Peyer's patch (tissue), 4 donors: ENCODE data around the gene KATNAL1.

Source experiments
- POLR2A ChIP-seq, 2 donors: fragments of 450-650 bp; IDR thresholded peaks; one replicate each; pipeline ENCODE4 v1.5.1; 2017; ENCODE audit warnings: antibody characterized with exemption in 2 of 2, mild to moderate bottlenecking in 2 of 2, moderate library complexity in 2 of 2
- TF ChIP-seq, protein P1 (sequence below), 6 experiments: fragments of 450-650 bp in 4 of 6; fragments of 200-600 bp in 2 of 6; sonication (generic) in 1 of 6; IDR thresholded peaks; one replicate each; pipeline ENCODE4 v1.5.1; 2017 to 2019; ENCODE audit warnings: antibody characterized with exemption in 6 of 6, mild to moderate bottlenecking in 3 of 6, moderate library complexity in 1 of 6

DNA sequence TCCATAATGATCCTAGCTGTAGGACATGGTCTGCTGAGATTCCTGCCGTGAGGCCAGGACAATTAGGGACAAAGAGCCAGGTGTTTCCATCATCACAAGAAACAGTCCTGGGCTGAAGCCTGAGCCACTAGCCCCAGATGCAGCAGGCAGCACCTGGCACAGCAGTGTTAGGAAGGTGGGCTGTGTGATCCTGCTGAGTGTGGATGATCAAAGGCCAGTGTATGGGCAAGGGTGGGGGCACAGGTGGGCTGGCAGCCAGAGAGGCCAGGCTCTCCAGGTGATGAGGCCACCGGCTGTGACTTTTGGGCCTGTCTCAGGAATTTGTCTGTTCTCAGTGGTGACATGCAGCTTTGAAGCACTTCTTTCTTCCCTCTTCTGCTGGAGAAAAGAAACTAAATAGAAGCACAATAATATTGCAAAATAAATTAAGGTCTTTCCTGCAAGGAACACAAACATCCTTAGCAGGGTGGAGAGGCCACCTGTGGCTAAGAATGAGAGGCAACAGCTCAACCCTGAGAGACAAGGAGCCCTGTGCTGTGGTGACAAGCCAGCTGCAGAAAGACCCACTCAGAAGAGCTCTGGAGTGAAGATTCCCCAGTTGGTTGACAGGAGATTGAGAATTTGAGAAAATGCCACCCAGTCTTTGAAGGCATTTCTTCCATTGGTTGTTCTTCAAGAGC, 127.6 kb downstream of the KATNAL1 start:
- TF ChIP-seq, protein P1, sequence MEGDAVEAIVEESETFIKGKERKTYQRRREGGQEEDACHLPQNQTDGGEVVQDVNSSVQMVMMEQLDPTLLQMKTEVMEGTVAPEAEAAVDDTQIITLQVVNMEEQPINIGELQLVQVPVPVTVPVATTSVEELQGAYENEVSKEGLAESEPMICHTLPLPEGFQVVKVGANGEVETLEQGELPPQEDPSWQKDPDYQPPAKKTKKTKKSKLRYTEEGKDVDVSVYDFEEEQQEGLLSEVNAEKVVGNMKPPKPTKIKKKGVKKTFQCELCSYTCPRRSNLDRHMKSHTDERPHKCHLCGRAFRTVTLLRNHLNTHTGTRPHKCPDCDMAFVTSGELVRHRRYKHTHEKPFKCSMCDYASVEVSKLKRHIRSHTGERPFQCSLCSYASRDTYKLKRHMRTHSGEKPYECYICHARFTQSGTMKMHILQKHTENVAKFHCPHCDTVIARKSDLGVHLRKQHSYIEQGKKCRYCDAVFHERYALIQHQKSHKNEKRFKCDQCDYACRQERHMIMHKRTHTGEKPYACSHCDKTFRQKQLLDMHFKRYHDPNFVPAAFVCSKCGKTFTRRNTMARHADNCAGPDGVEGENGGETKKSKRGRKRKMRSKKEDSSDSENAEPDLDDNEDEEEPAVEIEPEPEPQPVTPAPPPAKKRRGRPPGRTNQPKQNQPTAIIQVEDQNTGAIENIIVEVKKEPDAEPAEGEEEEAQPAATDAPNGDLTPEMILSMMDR (IDR thresholded peaks at IDR 0.05), result no peak
- no peak for TF ChIP-seq POLR2A (IDR thresholded peaks at IDR 0.05)
